HPDE6-E6E7 (cell line): Measurements from ENCODE around the gene WASF1.
A peak's percentile ranks its signal among the peaks of the same experiment; 100 is the strongest.
"Not testable (repeated sequence)": the region's sequence is repeated elsewhere in the genome, so short reads cannot be mapped to it uniquely, and the experiment has no call there.

Source experiments
- DNase-seq: peaks from one replicate; pipeline ENCODE4 v3.0.0; 2011; ENCODE audit warnings: missing footprints; ENCODE audit errors: extremely low spot score

The WASF1 gene

GRCh38 chr6:110089323-110089722 is 90.1 kb downstream of the WASF1 start:
- no peak for DNase-seq

- DNase-seq, result no peak
Measured at GRCh38 chr6:110085285-110085684, 94.2 kb downstream of the WASF1 start.

GRCh38 chr6:110083875-110084585 is 95.4 kb downstream of the WASF1 start:
- no peak for DNase-seq

GRCh38 chr6:110075406-110075805 is 104.1 kb downstream of the WASF1 start:
- DNase-seq, result no peak

DNA sequence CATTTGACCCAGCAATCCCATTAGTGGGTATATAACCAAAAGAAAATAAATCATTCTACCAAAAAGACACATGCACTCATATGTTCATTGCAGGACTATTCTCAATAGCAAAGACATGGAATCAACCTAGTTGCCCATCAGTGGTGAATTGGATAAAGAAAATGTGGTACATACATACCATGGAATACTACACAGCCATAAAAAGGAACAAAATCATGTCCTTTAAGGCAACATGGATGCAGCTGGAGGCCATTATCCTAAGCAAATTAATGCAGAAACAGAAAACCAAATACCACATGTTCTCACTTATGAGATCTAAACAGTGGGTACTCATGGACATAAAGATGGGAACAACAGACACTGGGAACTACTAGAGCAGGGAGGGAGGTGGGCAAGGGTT is 106.0 kb downstream of the WASF1 start:
- DNase-seq, result not testable (repeated sequence)

- DNase-seq, result no peak
Measured at GRCh38 chr6:110068592-110068967, 110.9 kb downstream of the WASF1 start.

- DNase-seq, result no peak
Measured at GRCh38 chr6:110067837-110068591, 111.5 kb downstream of the WASF1 start.

DNA sequence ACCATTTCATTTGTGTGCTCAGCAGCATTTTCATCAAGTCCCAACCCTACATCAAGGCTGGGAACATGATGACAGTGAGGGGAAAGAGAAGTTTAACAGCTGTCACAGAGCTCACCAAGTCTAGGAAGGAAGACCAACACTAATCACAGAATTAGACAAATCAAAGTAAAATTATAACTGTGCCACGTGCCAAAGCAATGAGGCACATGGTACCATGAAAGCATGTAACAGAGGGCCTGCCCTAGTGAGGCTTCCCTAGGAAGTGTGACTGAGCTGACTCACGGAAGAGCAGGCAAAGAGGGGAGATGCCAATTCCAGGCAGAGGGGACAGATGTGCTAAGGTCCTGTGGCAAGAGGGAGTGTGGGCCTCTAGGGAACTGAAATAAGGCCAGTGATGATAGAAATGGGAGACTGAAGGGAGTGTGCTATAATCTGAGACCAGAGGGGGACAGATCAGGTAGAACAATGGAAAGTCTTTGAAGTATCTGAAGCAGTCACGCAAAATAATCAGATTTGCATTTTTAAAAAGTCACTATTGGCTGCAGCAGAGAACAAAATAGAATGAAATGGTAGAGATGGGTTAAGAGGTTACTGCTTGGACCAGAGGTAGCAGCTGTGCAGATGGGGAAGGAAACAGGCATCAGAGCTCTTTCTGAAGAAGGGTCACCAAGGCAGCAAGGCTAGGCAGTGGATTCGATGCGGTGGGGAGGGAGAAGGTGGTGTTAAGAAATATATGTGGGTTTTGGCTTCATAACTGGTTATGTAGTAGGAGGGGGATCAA is 114.5 kb downstream of the WASF1 start:
- DNase-seq, result no peak

GRCh38 chr6:110063594-110064263 is 115.7 kb downstream of the WASF1 start:
- no peak for DNase-seq

DNA sequence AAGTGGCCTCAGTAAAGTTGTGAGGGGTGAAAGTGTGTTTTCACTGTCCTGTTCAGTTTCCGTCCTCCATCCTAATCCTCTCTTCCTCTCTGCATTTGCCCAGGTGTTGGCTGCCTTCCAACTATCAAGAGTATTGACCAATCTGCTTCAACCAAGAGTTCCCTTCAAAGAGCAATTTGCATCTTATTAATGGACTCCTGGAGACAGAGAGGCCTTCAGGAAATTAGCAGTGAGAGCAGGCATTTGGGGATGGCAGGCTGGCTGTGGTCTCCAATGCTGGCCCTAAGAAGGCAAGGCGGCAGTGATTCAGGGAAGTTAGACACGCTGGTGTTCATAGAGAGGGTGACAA is 124.1 kb downstream of the WASF1 start:
- no peak for DNase-seq

DNA sequence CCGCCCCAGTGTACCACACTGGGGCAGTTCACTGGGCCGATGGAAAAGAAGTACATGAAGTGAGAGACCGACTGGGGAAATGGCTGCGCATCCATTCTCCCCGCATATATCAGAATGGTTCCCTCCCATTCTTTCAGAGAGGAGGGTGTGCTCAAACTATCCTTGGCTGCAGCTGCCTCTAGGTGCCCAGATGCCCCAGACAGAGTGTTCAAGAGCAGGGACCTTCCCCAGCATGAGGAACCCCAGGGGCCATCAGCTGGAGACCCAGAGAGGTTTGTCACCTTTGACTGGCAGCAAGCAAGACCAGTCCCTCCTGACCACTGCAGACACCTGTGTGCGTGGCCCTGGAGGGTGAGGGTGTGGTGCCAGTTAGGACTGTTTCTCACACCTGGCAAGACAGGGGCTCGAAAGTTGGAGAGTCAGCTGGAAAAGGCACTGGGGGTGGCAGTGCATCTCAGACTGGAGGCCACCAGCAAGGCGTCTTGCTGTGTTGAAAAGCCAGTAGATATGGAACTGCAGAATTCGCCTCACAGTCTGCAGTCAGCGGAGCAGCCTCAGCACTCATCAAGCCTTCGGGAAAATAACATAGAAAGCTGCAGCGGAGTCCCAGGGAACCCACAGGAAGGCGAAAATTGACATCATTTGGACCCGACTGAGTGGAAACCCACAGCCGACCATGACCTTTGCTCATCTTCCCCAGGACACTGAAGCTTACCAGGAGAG is 124.6 kb downstream of the WASF1 start:
- no peak for DNase-seq

DNA sequence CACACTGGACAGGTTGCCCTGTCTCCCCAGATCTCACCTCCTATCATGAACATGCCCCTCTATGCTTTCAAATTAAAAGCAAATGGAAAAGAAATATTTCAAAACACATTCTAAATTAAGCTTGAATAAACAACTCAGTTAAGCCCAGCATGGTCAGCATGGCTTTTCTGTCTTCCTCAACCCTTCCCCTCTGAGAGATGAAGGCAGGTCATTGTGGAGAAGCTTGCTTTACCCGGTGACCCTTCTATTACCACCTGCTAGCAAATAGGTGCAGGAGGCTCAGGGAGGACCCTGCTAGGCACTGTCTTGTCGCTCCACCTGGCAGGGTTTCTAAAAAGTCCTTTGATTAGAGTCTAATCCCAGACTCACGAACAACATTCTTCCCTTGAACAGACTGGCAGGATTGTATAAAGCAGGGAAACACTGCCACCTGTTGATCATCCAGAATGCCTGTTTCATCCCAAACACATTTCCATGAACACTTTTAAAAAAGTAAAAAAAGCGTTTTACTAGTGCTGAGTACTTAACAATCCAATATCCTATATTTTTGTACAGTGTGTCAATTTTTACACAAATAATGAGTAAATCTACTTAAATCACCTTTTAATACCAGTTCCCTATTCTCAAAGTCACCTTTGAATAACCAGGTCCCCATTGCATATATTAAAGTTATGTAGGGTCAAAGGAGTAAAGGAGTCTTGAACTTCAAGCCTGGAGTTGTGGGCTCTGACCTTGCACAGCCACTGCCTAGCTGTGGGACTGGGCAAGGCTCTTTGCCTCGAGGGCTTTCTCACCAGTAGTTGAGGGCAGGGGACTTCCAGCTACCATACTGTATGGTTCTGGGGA is 125.9 kb downstream of the WASF1 start:
- peak; percentile 51 for DNase-seq

DNA sequence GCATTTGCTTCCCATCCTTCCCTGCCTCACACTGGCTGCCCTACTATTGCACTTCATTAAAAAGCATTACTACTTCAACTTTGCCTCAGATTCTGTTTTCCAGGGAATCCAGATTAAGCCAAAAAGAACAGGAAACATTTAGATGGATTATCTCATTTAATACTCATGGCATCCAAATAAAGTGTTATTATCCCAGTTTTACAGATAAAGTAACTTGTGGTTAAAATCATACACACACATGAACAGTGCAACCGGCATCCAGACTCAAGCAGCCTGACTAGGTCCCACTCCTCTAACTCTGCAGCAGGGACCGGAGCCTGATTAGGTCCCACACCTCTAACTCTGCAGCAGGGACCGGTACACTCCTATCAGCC is 129.0 kb downstream of the WASF1 start:
- DNase-seq, result no peak
